Measurements from ENCODE around the gene TMEM239.

Gene TMEM239

DNA sequence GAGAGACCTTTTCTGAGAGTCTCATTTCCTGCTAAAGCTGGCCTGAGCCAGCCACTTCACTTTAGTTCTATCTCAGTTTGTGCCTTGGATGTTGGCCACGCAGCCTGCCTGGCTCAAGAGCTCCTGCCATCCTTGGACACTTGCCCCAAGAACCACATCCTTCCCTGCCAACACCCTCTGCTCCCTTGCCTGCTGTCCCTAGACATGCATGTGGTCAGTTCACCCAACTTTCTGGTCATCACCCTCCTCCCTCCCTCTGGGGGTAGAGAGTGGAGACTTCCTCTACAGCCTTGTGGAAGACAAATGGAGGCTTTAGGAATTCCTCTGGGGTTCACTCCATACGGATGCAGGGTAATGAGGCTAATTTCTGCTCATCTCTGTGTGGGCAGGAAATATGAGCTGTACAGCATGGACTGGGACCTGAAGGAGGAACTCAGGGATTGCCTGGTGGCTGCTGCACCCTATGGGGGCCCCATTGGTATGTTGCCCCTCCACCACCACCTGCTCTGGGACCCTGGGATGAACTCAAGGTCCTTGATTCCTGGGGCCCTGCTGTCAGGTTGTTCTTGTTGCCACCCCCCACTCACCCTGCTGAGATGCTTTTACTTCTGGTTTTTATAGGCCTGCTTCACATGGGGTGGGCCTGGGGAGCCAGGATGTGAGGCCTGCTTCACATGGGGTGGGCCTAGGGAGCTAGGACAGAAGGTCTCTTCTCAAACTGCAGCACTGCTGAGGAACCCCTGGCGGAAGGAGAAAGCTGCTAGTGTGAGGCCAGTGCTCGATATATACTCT lies 43.4 kb downstream of the TMEM239 start:
- Mint-ChIP-seq H3K27me3 (ENCODE audit: low read depth) (no peaks in the 10 kb centered on the region), H3K27ac (no peak overlapping the region), H3K9me3 (no peaks in the 10 kb centered on the region), H3K4me1 (no peaks in the 10 kb centered on the region), H3K36me3 (ENCODE audit: low read depth) (peaks cover 8% of the 10 kb centered on the region), H3K4me3 (no peak overlapping the region)
- TF ChIP-seq, protein P1, sequence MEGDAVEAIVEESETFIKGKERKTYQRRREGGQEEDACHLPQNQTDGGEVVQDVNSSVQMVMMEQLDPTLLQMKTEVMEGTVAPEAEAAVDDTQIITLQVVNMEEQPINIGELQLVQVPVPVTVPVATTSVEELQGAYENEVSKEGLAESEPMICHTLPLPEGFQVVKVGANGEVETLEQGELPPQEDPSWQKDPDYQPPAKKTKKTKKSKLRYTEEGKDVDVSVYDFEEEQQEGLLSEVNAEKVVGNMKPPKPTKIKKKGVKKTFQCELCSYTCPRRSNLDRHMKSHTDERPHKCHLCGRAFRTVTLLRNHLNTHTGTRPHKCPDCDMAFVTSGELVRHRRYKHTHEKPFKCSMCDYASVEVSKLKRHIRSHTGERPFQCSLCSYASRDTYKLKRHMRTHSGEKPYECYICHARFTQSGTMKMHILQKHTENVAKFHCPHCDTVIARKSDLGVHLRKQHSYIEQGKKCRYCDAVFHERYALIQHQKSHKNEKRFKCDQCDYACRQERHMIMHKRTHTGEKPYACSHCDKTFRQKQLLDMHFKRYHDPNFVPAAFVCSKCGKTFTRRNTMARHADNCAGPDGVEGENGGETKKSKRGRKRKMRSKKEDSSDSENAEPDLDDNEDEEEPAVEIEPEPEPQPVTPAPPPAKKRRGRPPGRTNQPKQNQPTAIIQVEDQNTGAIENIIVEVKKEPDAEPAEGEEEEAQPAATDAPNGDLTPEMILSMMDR (IDR thresholded peaks at IDR 0.05; ENCODE audit: unreplicated experiment in 3 of 3), result no peak

DNA sequence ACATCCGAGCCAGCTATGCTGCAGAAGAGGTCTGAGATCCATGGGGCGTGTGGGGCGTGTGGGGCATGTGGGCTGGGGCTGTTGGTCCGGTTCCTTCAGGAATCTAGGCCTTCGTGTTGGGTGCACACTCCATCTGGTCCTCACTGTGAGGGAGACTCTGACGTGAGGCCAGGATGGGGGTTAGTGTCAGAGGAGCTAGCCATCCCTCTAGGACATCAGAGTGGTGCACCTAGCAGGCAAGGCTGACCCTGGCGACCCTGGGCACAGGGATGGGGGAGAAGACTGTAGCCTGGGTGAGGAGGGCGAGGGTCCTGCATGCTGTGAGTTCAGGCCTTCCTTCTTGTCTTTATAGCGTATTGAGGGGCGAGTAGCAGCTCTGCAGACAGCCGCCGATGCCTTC lies 48.5 kb downstream of the TMEM239 start:
- H3K27ac Mint-ChIP-seq, result no peak overlapping the region

DNA sequence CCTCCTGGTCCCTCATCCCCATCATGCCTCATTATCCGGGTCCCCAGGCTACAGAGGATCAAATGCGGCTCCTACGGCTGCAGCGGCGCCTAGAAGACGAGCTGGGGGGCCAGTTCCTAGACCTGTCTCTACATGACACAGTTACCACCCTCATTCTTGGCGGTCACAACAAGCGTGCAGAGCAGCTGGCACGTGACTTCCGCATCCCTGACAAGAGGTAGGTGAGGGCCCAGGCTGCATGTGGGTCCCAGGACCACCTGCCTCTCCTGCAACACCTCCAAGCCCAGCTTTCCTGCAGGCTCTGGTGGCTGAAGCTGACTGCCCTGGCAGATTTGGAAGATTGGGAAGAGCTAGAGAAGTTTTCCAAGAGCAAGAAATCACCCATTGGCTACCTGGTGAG lies 48.9 kb downstream of the TMEM239 start:
- Mint-ChIP-seq H3K27ac (no peak overlapping the region), H3K4me1 (no peaks in the 10 kb centered on the region), H3K36me3 (ENCODE audit: low read depth) (peaks cover 14% of the 10 kb centered on the region), H3K9me3 (no peaks in the 10 kb centered on the region), H3K27me3 (ENCODE audit: low read depth) (no peaks in the 10 kb centered on the region), H3K4me3 (no peak overlapping the region)
- TF ChIP-seq, protein P1 (IDR thresholded peaks at IDR 0.05; ENCODE audit: unreplicated experiment in 3 of 3), result no peak

More for the DNA sequence above, 48.5 kb downstream of the TMEM239 start:
- H3K9me3 Mint-ChIP-seq, result no peaks in the 10 kb centered on the region
- TF ChIP-seq, protein P1 (IDR thresholded peaks at IDR 0.05; ENCODE audit: unreplicated experiment in 3 of 3), result no peak
- H3K4me1 Mint-ChIP-seq, result no peaks in the 10 kb centered on the region
- no peaks in the 10 kb centered on the region for H3K27me3 Mint-ChIP-seq (ENCODE audit: low read depth)
- H3K36me3 Mint-ChIP-seq (ENCODE audit: low read depth), result peaks cover 14% of the 10 kb centered on the region
- H3K4me3 Mint-ChIP-seq, result no peak overlapping the region

DNA sequence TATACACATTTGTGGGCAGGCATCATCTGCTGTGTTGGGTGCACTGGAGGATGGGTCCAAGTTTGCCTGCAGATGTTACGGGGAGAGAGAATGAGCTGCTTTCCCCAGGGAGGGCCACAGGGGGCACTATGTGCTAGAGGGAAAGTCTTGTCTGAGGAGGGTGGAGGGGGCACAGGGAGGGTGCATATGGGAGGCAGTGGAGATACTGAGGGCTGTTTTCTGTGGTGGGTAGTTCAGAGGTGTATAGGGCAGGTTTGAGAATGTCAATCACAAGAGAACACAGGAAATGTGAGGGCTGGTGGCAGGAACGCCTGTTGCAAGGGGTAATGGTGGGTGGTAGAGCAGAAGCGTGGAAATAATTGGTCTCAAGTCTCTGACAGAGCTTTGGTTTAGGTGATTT lies 49.5 kb downstream of the TMEM239 start:
- no peak overlapping the region for H3K27ac Mint-ChIP-seq
- H3K27me3 Mint-ChIP-seq (ENCODE audit: low read depth), result peaks cover 1% of the 10 kb centered on the region
- H3K4me1 Mint-ChIP-seq, result peaks cover 5% of the 10 kb centered on the region
- H3K36me3 Mint-ChIP-seq (ENCODE audit: low read depth), result peaks cover 14% of the 10 kb centered on the region
- TF ChIP-seq, protein P1 (IDR thresholded peaks at IDR 0.05; ENCODE audit: unreplicated experiment in 3 of 3), result no peak
- no peak overlapping the region for H3K4me3 Mint-ChIP-seq
- H3K9me3 Mint-ChIP-seq, result no peaks in the 10 kb centered on the region

DNA sequence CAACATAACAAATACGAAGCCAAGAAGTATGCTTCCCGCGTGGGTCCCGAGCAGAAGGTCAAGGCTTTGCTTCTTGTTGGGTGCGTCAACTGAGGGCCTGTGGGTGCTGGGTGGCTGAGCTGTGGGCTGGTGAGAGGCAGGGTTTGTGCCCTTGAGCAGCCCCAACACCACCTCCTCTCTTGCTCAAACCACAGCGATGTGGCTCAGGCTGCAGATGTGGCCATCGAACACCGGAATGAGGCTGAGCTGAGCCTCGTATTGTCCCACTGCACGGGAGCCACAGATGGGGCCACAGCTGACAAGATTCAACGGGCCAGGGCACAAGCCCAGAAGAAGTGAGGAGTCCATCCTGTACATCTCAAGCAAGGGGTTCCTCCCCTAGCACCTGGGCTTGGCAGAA lies 50.1 kb downstream of the TMEM239 start:
- H3K9me3 Mint-ChIP-seq, result no peaks in the 10 kb centered on the region
- peaks cover 7% of the 10 kb centered on the region for H3K27me3 Mint-ChIP-seq (ENCODE audit: low read depth)
- H3K36me3 Mint-ChIP-seq (ENCODE audit: low read depth), result peaks cover 10% of the 10 kb centered on the region
- TF ChIP-seq, protein P1 (IDR thresholded peaks at IDR 0.05; ENCODE audit: unreplicated experiment in 3 of 3), result no peak
- peaks cover 11% of the 10 kb centered on the region for H3K4me1 Mint-ChIP-seq
- no peak overlapping the region for H3K4me3 Mint-ChIP-seq
- no peak overlapping the region for H3K27ac Mint-ChIP-seq
